Posterior vena cava (tissue), 2 donors: Measurements from ENCODE around the gene HIGD1A. TPM values are rescaled to one million over a fixed set of nuclear protein-coding genes. Genes with fewer than 3 reads are reported as not detected.
A peak's percentile ranks its signal among the peaks of the same experiment; 100 is the strongest.

Experiments
- DNase-seq: peaks from one replicate; pipeline ENCODE4 v3.0.0-alpha.2; 2020; ENCODE audit warnings: low spot score
- intact Hi-C, 2 donors: fragments of 100-400 bp; cut with DNase I; formaldehyde crosslinking; loops; one replicate each; pipeline versions ENCODE4 v1.14.1 to v1.14.2; 2022 to 2023
- long read RNA-seq, 2 donors: library from polyadenylated mRNA; unstranded; transcript quantifications; one replicate each; pipeline ENCODE4 v2.0.0, GENCODE V29; 2020 to 2021
- total RNA-seq, 2 donors: library from RNA; stranded (reverse); fragmentation: NEBNext Ultra II Directional; extraction: Animal tissue kit (Norgen Biotek cat#: 25700); gene quantifications; one replicate each; pipeline ENCODE4 v1.2.1, GENCODE V29; 2021
- donor health status: DM: yes; HTN: yes; CAD: no.
- donor health status: DM: yes; HTN: yes; CAD: no.

HIGD1A gene
- 100 to 1,000 TPM; 163 to 204 TPM for total RNA-seq
- long read RNA-seq, donor 1, transcript HIGD1A-201 (4 exons, 1,373 nt): major isoform, 116 of 124 reads
- long read RNA-seq, donor 1, partial matches to known transcripts: 0 of 124 reads
- long read RNA-seq, donor 1, other reads (novel, unspliced or antisense): 5 of 124 reads
- long read RNA-seq, donor 2, transcript HIGD1A-201 (4 exons, 1,373 nt): major isoform, 549 of 576 reads
- long read RNA-seq, donor 2, transcript HIGD1A-204 (4 exons, 585 nt): minor isoform, 7 of 576 reads
- long read RNA-seq, donor 2, partial matches to known transcripts: 3 of 576 reads
- long read RNA-seq, donor 2, other reads (novel, unspliced or antisense): 11 of 576 reads

GRCh38 chr3:42804106-42804830 lies at the start of gene HIGD1A:
HIGD1A (minus strand) TSS chr3:42804490; CDS start chr3:42794253, 10,237 bp downstream.
- intact Hi-C loops: no loop called here
- DNase-seq: peak; percentile 99

- peak; percentile 40 for DNase-seq
- intact Hi-C loops: no loop called here
Measured at GRCh38 chr3:42853739-42854302, 49.5 kb upstream of the HIGD1A start.

- intact Hi-C loops: no loop called here
- no peak for DNase-seq
Measured at GRCh38 chr3:42853056-42853455, 48.8 kb upstream of the HIGD1A start.

GRCh38 chr3:42852441-42852840 lies 48.2 kb upstream of the HIGD1A start:
- DNase-seq: peak; percentile 83
- intact Hi-C loops: no loop called here

GRCh38 chr3:42851228-42851834 lies 47.0 kb upstream of the HIGD1A start:
- DNase-seq: no peak
- intact Hi-C loops: no loop called here

- intact Hi-C loops: no loop called here
- DNase-seq: peak; percentile 34
Measured at GRCh38 chr3:42850263-42850662, 46.0 kb upstream of the HIGD1A start.

GRCh38 chr3:42849017-42849416 lies 44.7 kb upstream of the HIGD1A start:
- peak; percentile 35 for DNase-seq
- intact Hi-C loops: no loop called here

GRCh38 chr3:42847731-42848130 lies 43.4 kb upstream of the HIGD1A start:
- intact Hi-C loops: no loop called here
- DNase-seq: peak; percentile 79

- no peak for DNase-seq
- intact Hi-C loops: no loop called here
Measured at GRCh38 chr3:42846685-42847522, 42.6 kb upstream of the HIGD1A start.

- intact Hi-C loops: no loop called here
- no peak for DNase-seq
Measured at GRCh38 chr3:42844815-42845214, 40.5 kb upstream of the HIGD1A start.

GRCh38 chr3:42844412-42844713 lies 40.1 kb upstream of the HIGD1A start:
- intact Hi-C loops: no loop called here
- DNase-seq: no peak

GRCh38 chr3:42843713-42844411 lies 39.6 kb upstream of the HIGD1A start:
- no peak for DNase-seq
- intact Hi-C loops: no loop called here

GRCh38 chr3:42841332-42841731 lies 37.0 kb upstream of the HIGD1A start:
- DNase-seq: no peak
- intact Hi-C loops: no loop called here

- intact Hi-C loops: loop anchor here in 1 of 2 donors (5.0 kb wide), 1 partner anchor 57 kb away; no protein-coding TSS in a partner anchor
- no peak for DNase-seq
Measured at GRCh38 chr3:42839616-42840015, 35.3 kb upstream of the HIGD1A start.

GRCh38 chr3:42838571-42838970 lies 34.3 kb upstream of the HIGD1A start:
- intact Hi-C loops: loop anchor here in 1 of 2 donors (5.0 kb wide), 1 partner anchor 56 kb away; no protein-coding TSS in a partner anchor
- no peak for DNase-seq

- intact Hi-C loops: loop anchor here in 1 of 2 donors (5.0 kb wide), 1 partner anchor 54 kb away; no protein-coding TSS in a partner anchor
Measured at GRCh38 chr3:42836150-42837123, 32.1 kb upstream of the HIGD1A start.

GRCh38 chr3:42831321-42831713 lies 27.0 kb upstream of the HIGD1A start:
- DNase-seq: peak; percentile 91
- intact Hi-C loops: loop anchor here (2.0 to 5.0 kb wide), 2 partner anchors 49 to 51 kb away; no protein-coding TSS in a partner anchor

More at GRCh38 chr3:42836150-42837123, 32.1 kb upstream of the HIGD1A start:
- no peak for DNase-seq
